IMR-90 (cell line): Measurements from ENCODE around the gene PUDP.

Source experiments
- CEBPB ChIP-seq: IDR thresholded peaks from 2 replicates; pipeline ENCODE4 v1.6.1; 2012; ENCODE audit warnings: low read depth, low read length, improper control_type of control experiment
- CTCF ChIP-seq: conservative IDR thresholded peaks from 2 replicates; pipeline ENCODE4 v1.5.1; 2012; ENCODE audit warnings: mild to moderate bottlenecking, low read depth, low read length, improper control_type of control experiment
- RCOR1 ChIP-seq: IDR thresholded peaks from 2 replicates; pipeline ENCODE4 v1.6.1; 2012; ENCODE audit warnings: mild to moderate bottlenecking, low read length, improper control_type of control experiment; ENCODE audit not compliant: insufficient replicate concordance
- SMC3 ChIP-seq: fragments of 150-350 bp; IDR thresholded peaks from 2 replicates; pipeline ENCODE4 v1.6.1; 2016; ENCODE audit warnings: low read depth, mild to moderate bottlenecking, antibody characterized with exemption, low read length, moderate library complexity

GRCh38 chrX:7158468-7158990 lies 10.6 kb upstream of the PUDP start:
- TF ChIP-seq CTCF (no peak), SMC3 (no peak), RCOR1 (no peak), CEBPB (no peak)
